NCI-H146 treated with DMSO at 0.1 percent for 48 hours (cell line): ENCODE results near the gene GNAT1.
A peak's percentile ranks its signal among the peaks of the same experiment; 100 is the strongest.

Experiments
- DNase-seq: peaks from one replicate; lab custom pipeline; 2025; ENCODE audit not compliant: unreplicated experiment; lab: John Stamatoyannopoulos, UW

Gene GNAT1

GRCh38 chr3:50174947-50175524 is 16.4 kb upstream of the GNAT1 start:
- no peak for DNase-seq

GRCh38 chr3:50177346-50177745 is 14.1 kb upstream of the GNAT1 start:
- DNase-seq = no peak

GRCh38 chr3:50179710-50180109 is 11.7 kb upstream of the GNAT1 start:
- DNase-seq = no peak

DNA sequence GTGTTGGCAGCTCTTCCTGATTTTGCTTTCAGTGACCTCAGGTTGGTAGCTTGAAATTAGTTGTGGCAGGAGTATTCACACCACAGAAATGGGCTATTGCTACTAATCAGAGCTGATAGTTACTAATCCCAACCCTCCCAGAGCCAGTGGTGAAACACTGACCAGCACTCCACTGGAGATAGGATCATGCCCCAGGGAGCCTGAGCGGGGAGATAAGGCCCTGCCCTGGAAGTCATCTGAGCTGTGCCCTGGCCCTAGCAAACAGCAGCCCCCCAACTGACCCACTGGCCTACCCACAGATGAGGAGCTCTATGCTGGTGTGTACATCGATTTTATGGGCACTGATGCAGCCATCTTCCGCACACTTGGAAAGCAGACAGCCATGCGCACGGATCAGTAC is 9.4 kb upstream of the GNAT1 start:
- no peak for DNase-seq

- no peak for DNase-seq
Observed at GRCh38 chr3:50182533-50183099, 8.8 kb upstream of the GNAT1 start.

GRCh38 chr3:50183755-50184154 is 7.7 kb upstream of the GNAT1 start:
- DNase-seq = no peak

DNA sequence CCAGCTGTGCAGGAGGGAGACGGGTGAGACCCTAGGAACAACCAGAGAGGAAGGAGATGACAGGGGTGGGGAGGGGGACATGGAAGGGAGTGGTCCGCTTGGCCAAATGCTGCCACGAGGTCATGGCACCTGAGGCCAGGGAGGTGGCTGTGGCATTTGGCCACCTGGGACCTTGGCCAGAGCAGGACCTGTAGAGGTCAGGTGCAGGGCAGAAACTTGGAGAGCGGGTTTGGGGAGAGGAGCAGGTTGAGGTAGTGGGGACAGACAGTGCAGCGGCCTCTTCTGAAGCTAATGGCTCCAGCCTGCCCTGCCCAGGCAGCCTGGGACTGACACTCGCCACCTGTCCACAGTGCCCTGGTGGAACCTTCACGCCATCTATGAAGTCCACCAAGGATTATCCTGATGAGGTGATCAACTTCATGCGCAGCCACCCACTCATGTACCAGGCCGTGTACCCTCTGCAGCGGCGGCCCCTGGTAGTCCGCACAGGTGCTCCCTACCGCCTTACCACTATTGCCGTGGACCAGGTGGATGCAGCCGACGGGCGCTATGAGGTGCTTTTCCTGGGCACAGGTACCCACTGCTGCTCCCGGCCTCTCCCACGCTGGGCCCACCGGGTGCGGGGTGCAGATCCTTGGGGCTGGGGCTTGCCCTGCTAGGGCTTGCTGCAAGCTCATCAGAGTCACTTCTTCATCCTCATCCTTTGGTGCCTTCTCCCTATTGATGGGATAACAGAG is 7.0 kb upstream of the GNAT1 start:
- no peak for DNase-seq

GRCh38 chr3:50185230-50185629 is 6.2 kb upstream of the GNAT1 start:
- no peak for DNase-seq

GRCh38 chr3:50186096-50186495 is 5.3 kb upstream of the GNAT1 start:
- no peak for DNase-seq

DNA sequence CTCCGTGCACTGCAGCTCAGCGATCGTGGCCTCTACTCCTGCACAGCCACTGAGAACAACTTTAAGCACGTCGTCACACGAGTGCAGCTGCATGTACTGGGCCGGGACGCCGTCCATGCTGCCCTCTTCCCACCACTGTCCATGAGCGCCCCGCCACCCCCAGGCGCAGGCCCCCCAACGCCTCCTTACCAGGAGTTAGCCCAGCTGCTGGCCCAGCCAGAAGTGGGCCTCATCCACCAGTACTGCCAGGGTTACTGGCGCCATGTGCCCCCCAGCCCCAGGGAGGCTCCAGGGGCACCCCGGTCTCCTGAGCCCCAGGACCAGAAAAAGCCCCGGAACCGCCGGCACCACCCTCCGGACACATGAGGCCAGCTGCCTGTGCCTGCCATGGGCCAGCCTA is 3.7 kb upstream of the GNAT1 start:
- no peak for DNase-seq

GRCh38 chr3:50189274-50189673 is 2.1 kb upstream of the GNAT1 start:
- DNase-seq = peak; percentile 15

GRCh38 chr3:50189989-50190388 is 1.4 kb upstream of the GNAT1 start:
- DNase-seq = no peak

DNA sequence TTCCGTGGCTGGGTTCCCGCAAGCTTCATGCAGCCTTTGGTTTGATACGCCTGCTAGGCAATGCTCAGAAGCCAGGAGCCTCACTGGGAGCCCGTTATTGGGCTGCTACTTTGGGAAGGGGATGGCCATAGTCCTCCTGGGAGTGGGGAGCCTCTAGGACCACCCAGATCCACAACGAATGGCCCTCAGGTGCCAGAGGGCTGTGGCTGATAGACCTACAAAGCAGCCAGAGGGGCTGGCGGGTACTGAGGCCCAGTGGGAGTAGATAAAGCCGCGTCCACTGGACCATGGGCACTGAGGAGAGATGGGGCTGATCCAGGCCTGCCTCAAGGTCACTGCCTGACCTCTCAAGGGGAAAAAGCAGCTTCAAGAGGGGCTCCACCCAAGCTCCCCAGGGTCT is 714 bp downstream of the GNAT1 start:
- no peak for DNase-seq

GRCh38 chr3:50192689-50193141 is 1.3 kb downstream of the GNAT1 start:
- DNase-seq = peak; percentile 4

GRCh38 chr3:50193286-50193685 is 1.9 kb downstream of the GNAT1 start:
- no peak for DNase-seq

- no peak for DNase-seq
Observed at GRCh38 chr3:50193746-50194127, 2.3 kb downstream of the GNAT1 start.

DNA sequence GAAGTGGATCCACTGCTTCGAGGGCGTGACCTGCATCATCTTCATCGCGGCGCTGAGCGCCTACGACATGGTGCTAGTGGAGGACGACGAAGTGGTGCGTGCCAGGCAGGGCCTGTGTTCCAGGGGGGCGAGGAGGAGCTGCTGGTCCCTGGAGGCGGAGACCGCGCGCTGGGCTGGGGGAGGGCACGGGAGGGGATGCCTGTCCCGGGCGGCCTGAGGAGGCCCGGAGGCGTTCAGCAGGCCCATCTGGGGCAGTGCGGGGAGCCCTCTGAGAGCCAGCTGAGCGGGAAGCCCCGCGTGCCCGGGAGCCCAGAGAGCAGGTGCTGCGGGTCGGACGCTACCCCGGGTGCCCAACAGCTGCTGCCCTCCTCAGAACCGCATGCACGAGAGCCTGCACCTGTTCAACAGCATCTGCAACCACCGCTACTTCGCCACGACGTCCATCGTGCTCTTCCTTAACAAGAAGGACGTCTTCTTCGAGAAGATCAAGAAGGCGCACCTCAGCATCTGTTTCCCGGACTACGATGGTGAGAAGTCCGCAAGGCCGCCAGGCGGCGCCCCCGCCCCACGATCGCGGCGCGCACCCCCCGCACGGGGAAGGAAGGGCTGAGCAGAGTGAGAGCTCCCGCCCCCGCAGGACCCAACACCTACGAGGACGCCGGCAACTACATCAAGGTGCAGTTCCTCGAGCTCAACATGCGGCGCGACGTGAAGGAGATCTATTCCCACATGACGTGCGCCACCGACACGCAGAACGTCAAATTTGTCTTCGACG is 2.9 kb downstream of the GNAT1 start:
- DNase-seq = no peak

- no peak for DNase-seq
Observed at GRCh38 chr3:50194903-50195500, 3.6 kb downstream of the GNAT1 start.

DNA sequence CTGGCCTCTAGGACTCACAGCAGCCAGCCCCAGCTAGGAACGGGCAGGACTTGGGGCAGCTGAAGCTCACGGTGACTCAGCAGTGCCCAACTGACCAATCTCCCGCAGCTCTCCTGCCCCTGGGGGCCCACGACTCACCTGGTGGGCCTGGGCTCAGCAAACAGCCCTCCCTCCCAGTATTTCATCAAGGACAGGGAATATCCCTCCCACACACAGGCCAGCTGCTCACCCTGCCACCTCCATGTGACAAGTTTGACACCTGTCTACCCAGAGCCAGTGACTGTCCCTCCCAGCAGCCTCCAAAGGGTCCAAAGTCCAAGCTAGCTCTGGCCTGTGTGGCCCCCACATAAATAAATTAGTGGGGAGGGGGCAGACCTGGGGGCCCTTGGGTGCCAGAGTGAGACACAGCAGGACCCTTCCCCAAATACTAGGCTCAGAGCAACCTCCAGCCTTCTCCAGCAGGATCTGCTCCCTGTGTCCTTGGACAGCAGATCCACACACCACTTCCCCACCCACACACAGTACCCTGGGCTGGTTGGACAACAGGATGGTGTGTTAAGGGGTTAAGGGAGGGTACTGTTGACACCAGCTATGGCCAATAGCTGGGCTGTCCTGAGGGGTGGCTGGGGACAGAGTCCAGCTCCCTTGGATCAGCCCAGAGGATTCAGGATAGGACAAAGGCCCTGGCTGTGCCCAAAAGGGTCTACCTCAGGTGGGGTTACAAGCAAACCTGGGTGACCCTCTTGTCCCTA is 4.3 kb downstream of the GNAT1 start:
- DNase-seq = peak; percentile 59

DNA sequence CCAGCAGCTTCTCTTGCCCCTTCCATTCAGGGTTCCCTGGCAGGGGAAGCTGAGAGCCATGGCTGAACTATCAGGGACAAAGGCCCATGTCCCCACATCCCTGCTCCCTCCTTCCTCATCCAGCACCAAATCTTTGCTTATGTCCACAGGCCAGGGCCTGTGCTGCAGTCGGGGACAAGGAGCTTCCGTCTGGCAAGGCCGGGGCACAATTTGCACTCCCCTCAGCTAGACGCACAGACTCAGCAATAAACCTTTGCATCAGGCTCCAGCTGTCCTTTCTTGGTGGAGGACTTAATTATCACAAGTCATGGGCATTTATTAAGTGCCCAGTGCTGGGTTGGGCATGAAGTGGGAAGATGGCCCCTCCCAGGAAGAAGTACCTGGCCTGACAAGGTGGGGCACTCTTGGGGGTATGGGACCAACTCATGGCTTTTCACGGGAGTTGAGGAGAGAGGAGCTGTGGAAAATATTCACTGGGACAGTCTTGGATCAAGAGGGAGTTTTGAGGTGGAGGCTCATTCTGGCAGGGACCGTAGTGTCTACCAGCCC is 4.9 kb downstream of the GNAT1 start:
- DNase-seq = no peak
